ENCODE data around the gene CHRNA5.
A peak's percentile ranks its signal among the peaks of the same experiment; 100 is the strongest.

The CHRNA5 gene

GRCh38 chr15:78620527-78621421, 55.5 kb downstream of the CHRNA5 start, which contains the start of gene CHRNA3:
CHRNA3 (minus strand) TSS chr15:78620996; CDS start chr15:78620794, 202 bp downstream.
- peak; percentile 52 for DNase-seq

- DNase-seq, result no peak
Observed at GRCh38 chr15:78621810-78622402, 56.6 kb downstream of the CHRNA5 start.

- DNase-seq, result no peak
Observed at GRCh38 chr15:78623786-78624497, 58.6 kb downstream of the CHRNA5 start.

GRCh38 chr15:78624651-78625590, 59.6 kb downstream of the CHRNA5 start:
- DNase-seq, result no peak

DNA sequence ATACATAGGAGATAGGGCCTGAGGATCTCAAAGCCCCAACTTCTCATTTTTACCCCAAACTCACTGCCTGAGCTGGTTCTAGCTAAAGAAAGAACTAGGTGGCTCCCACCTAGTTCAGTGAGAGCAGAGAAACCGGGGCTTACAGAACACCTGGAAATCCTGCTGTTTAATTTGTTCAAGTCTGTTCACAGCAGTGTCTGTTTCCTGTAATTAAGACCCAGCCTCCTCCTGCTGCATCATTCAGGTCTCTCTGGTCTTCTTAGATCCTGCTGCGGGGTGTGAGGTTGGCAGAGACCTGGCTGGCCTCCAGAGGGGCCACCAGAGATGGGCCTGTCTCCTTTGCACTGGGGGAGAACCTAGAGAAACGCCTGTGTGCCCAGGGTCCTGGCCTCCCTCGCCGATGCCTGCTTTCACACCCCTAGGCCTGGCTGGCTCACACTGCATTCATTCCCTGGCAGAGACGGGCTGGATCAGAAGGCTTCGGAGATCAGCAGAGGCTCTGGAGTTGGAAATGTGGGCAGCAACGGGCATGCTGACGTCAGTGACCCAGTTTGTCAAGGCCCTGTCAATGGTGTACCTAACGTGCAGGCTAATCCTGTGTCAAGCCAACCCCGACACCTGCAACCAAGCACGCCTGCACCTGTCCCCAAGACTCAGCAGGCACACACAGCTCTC, 60.4 kb downstream of the CHRNA5 start:
- no peak for DNase-seq

DNA sequence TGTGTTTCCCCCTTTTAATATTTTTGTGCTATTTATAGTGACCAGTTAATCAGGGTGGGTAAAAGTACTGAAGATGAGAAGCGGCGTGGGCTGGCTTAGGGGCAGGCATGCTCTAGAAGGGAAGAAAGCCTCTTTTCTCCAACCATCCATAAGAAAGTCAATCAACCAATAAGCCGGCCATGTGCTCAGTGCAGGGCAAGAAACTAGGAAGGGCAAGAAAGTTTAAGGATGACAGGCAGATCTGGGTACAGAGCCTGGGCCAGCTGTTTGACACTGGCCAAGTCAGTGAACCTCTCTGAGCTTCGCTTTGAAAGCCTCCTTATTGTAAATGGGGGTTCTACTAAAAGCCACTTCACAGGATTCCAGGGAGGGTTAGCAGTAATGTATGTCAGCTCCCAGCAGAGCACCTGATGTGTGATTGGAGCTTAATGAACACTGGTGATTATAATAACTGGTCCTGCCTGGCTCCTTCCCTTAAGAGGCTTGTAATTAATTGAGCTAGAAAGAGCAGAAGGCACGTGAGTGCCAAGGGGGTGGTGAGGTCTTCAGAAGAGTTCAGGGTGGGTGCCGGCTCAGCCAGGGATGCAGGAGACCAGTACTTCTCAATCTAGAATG, 61.2 kb downstream of the CHRNA5 start:
- DNase-seq, result no peak

GRCh38 chr15:78627348-78627747, 62.0 kb downstream of the CHRNA5 start:
- DNase-seq, result no peak

DNA sequence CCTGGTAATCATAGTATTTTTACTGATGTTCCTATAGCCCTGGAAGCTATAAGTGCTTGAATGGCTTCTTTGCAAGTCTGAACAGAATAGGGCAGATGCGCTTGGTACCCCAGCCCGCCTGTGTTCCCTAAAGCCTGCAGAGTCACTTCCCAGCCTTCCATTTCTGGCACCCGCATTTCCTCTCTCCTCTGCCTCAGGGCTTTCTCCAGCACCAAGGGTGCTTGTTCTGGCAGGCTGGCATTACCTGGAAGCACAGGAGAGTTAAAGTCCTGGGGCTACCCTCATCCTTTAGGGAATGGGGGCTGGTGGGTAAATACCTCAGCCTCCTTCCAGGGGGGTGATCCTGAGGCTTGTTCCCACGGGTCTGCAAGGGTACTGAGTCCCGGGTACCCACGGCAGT, 62.9 kb downstream of the CHRNA5 start:
- no peak for DNase-seq

DNA sequence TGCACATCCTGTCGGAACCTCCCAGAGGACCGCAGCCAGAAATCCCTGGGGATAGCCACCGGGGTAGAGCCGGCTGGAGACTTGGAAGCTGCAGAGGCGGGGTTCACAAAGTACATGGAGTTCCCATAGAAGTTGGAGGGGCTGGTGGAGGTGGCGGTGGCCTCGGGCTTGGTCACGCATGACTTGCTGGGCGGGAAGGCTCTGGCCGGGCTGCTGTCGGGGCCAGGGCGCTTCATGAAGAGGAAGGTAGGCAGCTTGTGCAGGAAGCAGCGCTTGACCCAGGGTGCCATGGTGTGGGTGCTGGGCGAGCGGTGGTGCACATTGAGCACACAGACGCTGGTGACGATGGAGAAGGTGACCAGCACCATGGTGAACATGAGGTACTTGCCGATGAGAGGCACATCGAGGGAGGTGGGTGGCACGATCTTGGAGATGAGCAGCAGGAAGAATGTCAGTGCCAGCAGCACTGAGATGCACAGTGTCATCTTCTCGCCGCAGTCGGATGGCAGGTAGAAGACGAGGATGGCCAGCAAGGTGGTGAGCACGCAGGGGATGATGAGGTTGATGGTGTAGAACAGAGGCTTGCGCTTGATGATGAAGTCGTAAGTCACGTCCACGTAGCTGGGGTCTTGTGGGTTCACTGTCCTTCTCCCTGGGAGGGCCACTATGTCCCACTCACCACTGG, 63.9 kb downstream of the CHRNA5 start:
- DNase-seq, result peak; percentile 10

DNA sequence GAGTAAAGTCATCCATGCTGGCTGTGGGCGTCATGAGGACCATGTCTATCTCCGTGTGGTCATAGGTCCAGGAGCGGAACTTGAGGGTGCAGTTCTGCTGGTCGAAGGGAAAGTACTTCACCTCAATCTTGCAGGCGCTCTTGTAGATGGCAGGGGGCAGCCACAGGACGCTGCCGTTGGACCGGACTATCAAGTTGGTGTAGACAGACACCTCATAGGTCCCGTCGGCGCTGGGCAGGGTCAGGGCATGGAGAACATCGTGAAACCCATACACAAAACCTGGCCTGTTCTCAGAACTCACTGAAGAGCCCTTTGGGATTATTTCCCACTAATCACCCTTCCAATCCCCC, 64.4 kb downstream of the CHRNA5 start:
- DNase-seq, result peak; percentile 17

GRCh38 chr15:78630886-78631633, 65.7 kb downstream of the CHRNA5 start:
- no peak for DNase-seq

DNA sequence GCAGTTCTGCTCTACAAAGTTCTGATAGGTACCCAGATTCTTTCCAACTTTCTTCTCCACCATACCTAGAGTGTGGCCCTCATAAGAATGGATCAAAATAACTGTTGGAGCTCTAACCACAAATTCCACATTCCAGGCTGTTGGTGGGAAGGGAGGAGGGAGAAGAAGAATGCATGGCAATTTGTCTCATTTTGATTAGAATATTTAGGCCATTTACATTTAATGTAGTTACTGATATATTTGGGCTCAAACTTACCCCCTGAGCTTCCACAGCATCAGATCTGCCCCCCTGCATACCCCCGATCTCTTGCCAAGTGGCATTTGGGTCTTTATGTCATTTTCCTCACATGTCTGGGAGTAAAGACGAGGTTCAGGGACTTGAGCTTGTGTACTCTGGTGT, 68.0 kb downstream of the CHRNA5 start:
- no peak for DNase-seq

- DNase-seq, result no peak
Observed at GRCh38 chr15:78634210-78635145, 69.2 kb downstream of the CHRNA5 start.

GRCh38 chr15:78635346-78635745, 70.0 kb downstream of the CHRNA5 start:
- no peak for DNase-seq

DNA sequence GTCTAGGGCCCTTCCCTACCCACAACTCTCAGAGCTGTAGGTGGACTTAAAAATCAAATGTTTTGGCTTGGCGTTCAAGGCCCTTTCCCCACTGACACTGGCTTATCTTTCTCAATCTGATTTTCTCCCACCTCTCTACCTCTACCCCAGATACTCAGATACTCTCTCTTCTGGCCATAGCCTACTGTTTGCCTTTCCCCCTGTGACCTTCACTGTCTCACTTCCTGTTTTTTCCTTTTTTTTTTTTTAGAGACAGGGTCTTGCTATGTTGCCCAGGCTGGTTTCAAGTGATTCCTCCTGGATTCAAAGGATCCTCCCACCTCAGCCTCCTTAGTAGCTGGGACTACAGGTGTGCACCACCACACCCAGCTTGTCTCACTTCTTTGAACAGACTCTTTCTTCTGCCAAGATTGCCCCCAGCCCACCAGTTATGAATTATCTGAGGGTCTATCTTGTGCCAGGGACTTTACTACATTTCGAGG, 71.1 kb downstream of the CHRNA5 start:
- DNase-seq, result no peak

DNA sequence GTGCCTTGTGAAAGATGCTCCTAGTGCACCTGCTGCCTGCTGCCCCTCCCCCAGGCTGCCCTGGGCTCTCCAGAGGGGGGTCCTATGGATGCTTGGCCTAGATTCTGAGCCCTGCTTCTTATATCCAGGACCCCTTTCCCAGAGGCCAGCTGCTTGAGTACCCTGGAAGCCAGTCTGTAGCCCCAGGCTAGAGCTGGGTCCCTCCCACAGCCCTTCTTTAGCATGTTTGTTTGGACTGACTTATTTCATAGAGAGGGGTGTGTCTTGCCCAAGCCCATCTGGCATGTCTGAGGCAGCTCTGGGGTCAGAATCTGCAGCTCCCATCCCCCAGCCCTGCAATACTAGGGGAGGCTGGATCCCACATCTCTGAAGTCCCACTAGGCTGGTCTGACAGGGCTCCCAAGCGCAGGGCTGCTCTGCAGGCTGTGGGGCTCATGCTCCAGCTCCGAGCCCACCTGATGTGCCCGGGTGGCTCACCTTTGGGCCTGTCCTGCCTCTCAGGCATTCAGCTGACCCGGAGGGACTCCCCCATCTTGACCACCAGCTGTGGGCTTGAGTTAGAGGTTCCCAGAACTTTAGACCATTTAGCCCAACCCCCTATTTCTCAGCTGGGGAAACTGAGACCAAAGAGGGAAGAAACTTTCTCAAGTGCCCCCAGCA, 72.6 kb downstream of the CHRNA5 start:
- no peak for DNase-seq

DNA sequence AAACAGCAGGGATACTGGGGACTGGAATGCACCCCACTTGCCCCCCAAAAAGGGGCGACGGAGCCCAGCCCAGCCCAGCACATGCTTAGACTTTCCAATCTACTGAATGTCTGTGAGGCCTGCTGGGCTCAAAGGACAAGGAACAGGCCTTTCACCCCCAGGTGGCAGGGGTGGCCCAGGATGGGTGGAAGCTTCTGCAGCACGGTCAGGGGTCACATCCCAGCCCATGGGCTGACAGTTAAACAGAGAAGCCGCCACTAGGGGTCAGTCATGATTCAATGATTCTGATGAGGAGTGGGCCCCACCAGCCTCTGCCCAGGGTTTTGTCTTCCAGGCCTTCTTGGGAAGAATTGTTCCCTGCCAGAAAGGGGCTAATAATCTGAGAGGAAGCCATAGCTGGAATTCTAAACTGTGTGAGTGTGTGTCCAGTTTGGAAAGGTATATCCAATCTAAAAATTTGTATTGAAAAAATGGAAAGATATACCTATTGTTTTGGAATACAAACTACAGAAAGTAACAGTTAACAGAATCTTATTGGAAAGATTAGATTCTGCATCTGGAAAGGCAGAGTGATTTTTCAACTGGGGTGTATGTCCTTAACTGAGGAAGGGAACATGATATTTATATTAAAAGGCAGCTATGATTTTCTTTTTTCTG, 73.5 kb downstream of the CHRNA5 start:
- peak; percentile 78 for DNase-seq

All from activated CD8-positive, alpha-beta memory T cell treated with anti-CD3 and anti-CD28 coated beads, Interleukin-2, amount 50 U/mL, for 48 hours (primary cell).